ENCODE measurements around the gene PACSIN2. TPM values are rescaled to one million over a fixed set of nuclear protein-coding genes. Genes with fewer than 3 reads are reported as not detected.

Gene PACSIN2
- total and polyA plus RNA-seq, 2 of the 13 experiments (the other 11 are each of a cell fraction or from before 2014, with no cell fraction given) = 54.1 to 68.8 TPM

DNA sequence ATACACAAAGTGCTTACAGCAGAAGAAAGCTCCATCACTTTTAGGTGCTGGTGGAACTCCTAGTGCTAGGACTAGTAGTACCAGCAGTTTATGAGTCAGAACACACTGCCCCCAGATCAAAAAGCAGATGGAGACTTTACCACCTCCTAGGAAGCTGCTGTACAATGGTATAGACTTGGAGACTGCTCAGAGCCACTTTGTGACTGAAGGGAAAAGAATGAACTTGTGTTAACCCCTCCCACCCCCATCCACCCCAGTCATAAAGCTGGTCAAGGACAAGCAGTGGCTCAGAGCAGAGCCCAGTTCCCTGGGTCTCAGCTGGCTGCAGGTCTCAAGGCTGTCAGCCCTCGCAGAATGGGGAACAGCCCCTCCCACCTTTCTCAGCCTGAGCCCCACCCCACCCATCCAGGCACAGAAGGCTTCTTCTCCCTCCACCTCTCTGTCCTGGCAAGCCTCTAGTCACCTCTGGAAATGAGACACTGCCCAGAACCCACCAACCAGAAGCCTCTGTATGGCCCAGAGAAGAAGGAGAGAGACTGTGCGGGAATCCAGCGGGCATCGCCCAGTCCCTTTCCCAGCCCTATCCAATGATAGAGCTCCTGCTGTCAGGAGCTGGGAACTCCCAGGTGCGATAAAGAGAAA, 23.8 kb downstream of the PACSIN2 start (continued):
- TF ChIP-seq RORA (CRISPR knock-in tag; IDR thresholded peaks at IDR 0.05) = no peak
- TF ChIP-seq, protein P1, sequence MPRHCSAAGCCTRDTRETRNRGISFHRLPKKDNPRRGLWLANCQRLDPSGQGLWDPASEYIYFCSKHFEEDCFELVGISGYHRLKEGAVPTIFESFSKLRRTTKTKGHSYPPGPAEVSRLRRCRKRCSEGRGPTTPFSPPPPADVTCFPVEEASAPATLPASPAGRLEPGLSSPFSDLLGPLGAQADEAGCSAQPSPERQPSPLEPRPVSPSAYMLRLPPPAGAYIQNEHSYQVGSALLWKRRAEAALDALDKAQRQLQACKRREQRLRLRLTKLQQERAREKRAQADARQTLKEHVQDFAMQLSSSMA (CRISPR knock-in tag; IDR thresholded peaks at IDR 0.05) = no peak

DNA sequence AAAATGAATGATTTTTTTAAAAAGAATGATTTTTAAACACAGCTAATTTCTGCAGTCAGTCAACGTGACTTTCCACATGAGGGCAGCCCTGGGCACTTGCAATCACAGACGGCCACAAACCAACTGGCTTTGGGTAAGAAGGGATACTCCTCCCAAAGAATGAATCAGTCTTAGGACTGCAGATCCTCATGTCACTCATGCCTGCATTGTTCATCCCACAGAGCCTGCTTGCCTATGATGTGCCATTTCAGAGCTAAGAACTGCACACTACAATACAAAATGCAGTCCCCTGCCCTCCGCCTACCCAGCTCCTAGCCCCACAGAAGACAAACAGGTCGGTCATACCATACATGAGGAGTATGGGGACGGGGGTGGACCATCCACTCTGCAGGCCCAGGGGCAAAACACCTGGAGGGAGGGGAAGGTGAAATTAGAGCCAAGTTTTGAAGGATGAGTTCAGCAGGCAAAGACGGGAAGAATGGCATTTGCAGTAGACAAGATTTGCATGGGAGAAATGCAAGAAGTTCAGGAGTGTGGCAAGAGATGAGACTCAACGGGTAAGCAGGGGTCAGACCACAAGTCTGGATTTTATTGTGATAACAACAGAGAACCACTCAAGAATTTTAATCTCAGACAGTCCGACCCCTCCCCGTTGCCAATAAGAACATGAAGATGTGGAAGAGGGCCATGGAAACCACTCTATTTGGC, 24.7 kb downstream of the PACSIN2 start:
- WGBS (ENCODE audit: low lambda C conversion rate) = 83% methylated on average over 8 of the region's 9 CpGs
- CTCF ChIA-PET (ENCODE audit: low intra/inter-chr PET ratio, low total read pairs) = interaction anchor here (1.6 kb wide), 1 partner anchor 63 kb away, joined by 3 read pairs; no protein-coding TSS in a partner anchor
- Histone ChIP-seq H4K20me1 (ENCODE audit: insufficient read depth, low read length) (peaks cover 23% of the 10 kb centered on the region), H3K4me1 (ENCODE audit: insufficient read depth, low read length) (peaks cover 94% of the 10 kb centered on the region), H3K79me2 (ENCODE audit: insufficient read depth, low read length) (peaks cover 80% of the 10 kb centered on the region), H3K4me3 (replicated peaks in 1 of 3; ENCODE audit: insufficient read depth in 1 of 3, low read depth in 2 of 3, low read length in 3 of 3) (no peak overlapping the region), H3K4me2 (ENCODE audit: low read depth, low read length) (no peak overlapping the region), H3K27me3 (ENCODE audit: control insufficient read depth in 1 of 2, insufficient read depth in 2 of 2, low read length in 2 of 2) (no peaks in the 10 kb centered on the region), H3K36me3 (replicated peaks in 1 of 2; ENCODE audit: control insufficient read depth in 1 of 2, insufficient read depth in 2 of 2, low read length in 2 of 2) (0 out of 5 replicates have a peak, but pooled peaks cover 0 to 3% of the 10 kb centered on the region in 2 experiments), H3K9ac (ENCODE audit: insufficient read depth, low read depth, low read length) (no peak overlapping the region), H2AFZ (ENCODE audit: low read length) (no peak overlapping the region), H3K9me3 (ENCODE audit: low read length) (no peaks in the 10 kb centered on the region), H3K27ac (ENCODE audit: extremely low read length, insufficient read depth, low read length) (no peak overlapping the region)
- DNase-seq (ENCODE audit: low spot score) (peak; percentile 45), FAIRE-seq (peak; percentile 78), ATAC-seq (no peak)
- no TSS peak for BruUV-seq (replicated peaks)
- in situ Hi-C loops (cut with HindIII; ENCODE audit: extremely low pct_ligation_motif_present, low pct_unique_long_range_greater_than_20kb) = loop anchor here (5.0 kb wide), 1 partner anchor 48 kb away; no protein-coding TSS in a partner anchor
- intact Hi-C loops (cut with micrococcal nuclease; ENCODE audit: unreplicated experiment) = loop anchor here (5.0 to 10.0 kb wide), 2 partner anchors 42 to 45 kb away; no protein-coding TSS in a partner anchor
- POLR2A ChIA-PET = interaction anchor here (1.0 to 5.8 kb wide), 5 partner anchors 15 to 60 kb away, joined by 4 to 101 read pairs (median 8); partner anchors contain the start of gene PACSIN2
- no peak for TF ChIP-seq ZNF703 (CRISPR knock-in tag; IDR thresholded peaks at IDR 0.05; ENCODE audit: borderline replicate concordance)
- TF ChIP-seq, protein P2, sequence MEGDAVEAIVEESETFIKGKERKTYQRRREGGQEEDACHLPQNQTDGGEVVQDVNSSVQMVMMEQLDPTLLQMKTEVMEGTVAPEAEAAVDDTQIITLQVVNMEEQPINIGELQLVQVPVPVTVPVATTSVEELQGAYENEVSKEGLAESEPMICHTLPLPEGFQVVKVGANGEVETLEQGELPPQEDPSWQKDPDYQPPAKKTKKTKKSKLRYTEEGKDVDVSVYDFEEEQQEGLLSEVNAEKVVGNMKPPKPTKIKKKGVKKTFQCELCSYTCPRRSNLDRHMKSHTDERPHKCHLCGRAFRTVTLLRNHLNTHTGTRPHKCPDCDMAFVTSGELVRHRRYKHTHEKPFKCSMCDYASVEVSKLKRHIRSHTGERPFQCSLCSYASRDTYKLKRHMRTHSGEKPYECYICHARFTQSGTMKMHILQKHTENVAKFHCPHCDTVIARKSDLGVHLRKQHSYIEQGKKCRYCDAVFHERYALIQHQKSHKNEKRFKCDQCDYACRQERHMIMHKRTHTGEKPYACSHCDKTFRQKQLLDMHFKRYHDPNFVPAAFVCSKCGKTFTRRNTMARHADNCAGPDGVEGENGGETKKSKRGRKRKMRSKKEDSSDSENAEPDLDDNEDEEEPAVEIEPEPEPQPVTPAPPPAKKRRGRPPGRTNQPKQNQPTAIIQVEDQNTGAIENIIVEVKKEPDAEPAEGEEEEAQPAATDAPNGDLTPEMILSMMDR (CRISPR knock-in tag; IDR thresholded peaks at IDR 0.05) = peak; percentile 38
- TF ChIP-seq STAG1 (CRISPR knock-in tag; IDR thresholded peaks at IDR 0.05) = peak; percentile 53
- TF ChIP-seq RAD21 (CRISPR knock-in tag; IDR thresholded peaks at IDR 0.05) = peak; percentile 37; the same call in 1 of the 2 replicates
- peak; percentile 51; the same call in 1 of the 2 replicates for TF ChIP-seq SMC3 (IDR thresholded peaks at IDR 0.05; ENCODE audit: low read length)
